ENCODE measurements around the gene PSMC3.

Gene PSMC3

DNA sequence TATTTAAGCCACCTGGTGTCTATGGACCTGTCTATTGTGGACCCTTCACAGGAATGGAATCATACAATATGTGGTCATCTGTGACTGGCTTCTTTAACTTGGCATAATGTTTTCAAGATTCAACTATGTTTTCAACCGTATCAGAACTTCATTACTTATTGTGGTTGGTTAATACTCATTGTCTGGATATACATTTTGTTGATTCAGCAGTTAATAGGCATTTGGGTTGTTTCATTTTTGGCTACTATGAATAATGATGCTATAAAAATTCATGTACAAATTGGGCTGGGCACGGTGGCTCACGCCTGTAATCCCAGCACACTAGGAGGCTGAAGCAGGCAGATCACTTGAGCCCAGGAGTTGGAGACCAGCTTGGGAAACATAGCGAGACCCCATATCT is 25.2 kb upstream of the PSMC3 start:
- 100% methylated on average over 1 of the region's 4 CpGs for WGBS (ENCODE audit: insufficient coverage)
- CTCF ChIA-PET = no interaction called here

DNA sequence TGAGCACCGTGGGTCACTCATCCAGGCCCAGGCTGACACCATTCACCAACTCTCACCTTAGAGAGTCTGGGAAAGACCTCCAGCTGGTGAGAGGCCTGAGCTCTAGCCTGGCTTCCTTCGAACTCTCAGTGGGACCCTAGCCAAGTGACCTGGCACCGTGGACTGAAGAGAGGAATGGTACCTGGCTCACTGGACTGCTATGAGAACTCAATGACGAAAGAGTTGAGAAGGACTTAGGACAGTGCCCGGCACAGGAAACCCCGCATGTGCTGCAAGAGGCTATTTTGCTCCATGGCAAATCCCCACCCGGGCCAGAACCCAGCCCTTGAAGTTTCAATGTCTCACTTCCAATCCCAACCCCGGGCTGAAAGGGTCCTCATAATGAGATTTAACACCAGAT is 23.3 kb upstream of the PSMC3 start:
- DNase-seq = no peak
- CTCF ChIA-PET = interaction anchor here (0.7 to 0.9 kb wide), 2 partner anchors 9 to 35 kb away, joined by 3 to 4 read pairs; no protein-coding TSS in a partner anchor
- Histone ChIP-seq H3K9me3 (ENCODE audit: control extremely low read depth in 1 of 5, control insufficient read depth in 4 of 5, insufficient read depth in 2 of 5, low read depth in 1 of 5, low read length in 4 of 5) (no peaks in the 10 kb centered on the region), H3K27me3 (replicated peaks in 2 of 5; ENCODE audit: control insufficient read depth in 4 of 5, insufficient read depth in 5 of 5, low read length in 4 of 5) (no peaks in the 10 kb centered on the region), H3K4me3 (ENCODE audit: control insufficient read depth in 1 of 7, extremely low read depth in 1 of 7, insufficient read depth in 4 of 7, low read depth in 2 of 7, low read length in 6 of 7) (no peak overlapping the region), H3K4me1 (ENCODE audit: control extremely low read depth in 1 of 4, control insufficient read depth in 4 of 4, insufficient read depth in 4 of 4, low read length in 3 of 4) (peaks cover 0 to 3% (median 0%) of the 10 kb centered on the region in 4 experiments), H3K36me3 (ENCODE audit: control insufficient read depth in 4 of 4, insufficient read depth in 4 of 4, low read length in 3 of 4) (no peaks in the 10 kb centered on the region), H3K27ac (ENCODE audit: insufficient read depth in 1 of 2, low read depth in 1 of 2, low read length in 2 of 2, poor library complexity in 1 of 2, severe bottlenecking in 2 of 2) (no peak overlapping the region)
- WGBS (ENCODE audit: insufficient coverage) = 98% methylated on average over 6 of the region's 8 CpGs
- POLR2A ChIA-PET = interaction anchor here (0.6 kb wide), 1 partner anchor 583 kb away, joined by 3 read pairs; no protein-coding TSS in a partner anchor

More for the DNA sequence above, 25.2 kb upstream of the PSMC3 start:
- Histone ChIP-seq H3K4me1 (ENCODE audit: control extremely low read depth in 1 of 4, control insufficient read depth in 4 of 4, insufficient read depth in 4 of 4, low read length in 3 of 4) (peaks cover 0 to 3% (median 0%) of the 10 kb centered on the region in 4 experiments), H3K27me3 (replicated peaks in 2 of 5; ENCODE audit: control insufficient read depth in 4 of 5, insufficient read depth in 5 of 5, low read length in 4 of 5) (no peaks in the 10 kb centered on the region), H3K27ac (ENCODE audit: insufficient read depth in 1 of 2, low read depth in 1 of 2, low read length in 2 of 2, poor library complexity in 1 of 2, severe bottlenecking in 2 of 2) (no peak overlapping the region), H3K36me3 (ENCODE audit: control insufficient read depth in 4 of 4, insufficient read depth in 4 of 4, low read length in 3 of 4) (no peaks in the 10 kb centered on the region), H3K4me3 (ENCODE audit: control insufficient read depth in 1 of 7, extremely low read depth in 1 of 7, insufficient read depth in 4 of 7, low read depth in 2 of 7, low read length in 6 of 7) (no peak overlapping the region), H3K9me3 (ENCODE audit: control extremely low read depth in 1 of 5, control insufficient read depth in 4 of 5, insufficient read depth in 2 of 5, low read depth in 1 of 5, low read length in 4 of 5) (no peaks in the 10 kb centered on the region)
- POLR2A ChIA-PET = interaction anchor here (0.6 kb wide), 1 partner anchor 41 kb away, joined by 3 read pairs; no protein-coding TSS in a partner anchor
- no peak for DNase-seq

DNA sequence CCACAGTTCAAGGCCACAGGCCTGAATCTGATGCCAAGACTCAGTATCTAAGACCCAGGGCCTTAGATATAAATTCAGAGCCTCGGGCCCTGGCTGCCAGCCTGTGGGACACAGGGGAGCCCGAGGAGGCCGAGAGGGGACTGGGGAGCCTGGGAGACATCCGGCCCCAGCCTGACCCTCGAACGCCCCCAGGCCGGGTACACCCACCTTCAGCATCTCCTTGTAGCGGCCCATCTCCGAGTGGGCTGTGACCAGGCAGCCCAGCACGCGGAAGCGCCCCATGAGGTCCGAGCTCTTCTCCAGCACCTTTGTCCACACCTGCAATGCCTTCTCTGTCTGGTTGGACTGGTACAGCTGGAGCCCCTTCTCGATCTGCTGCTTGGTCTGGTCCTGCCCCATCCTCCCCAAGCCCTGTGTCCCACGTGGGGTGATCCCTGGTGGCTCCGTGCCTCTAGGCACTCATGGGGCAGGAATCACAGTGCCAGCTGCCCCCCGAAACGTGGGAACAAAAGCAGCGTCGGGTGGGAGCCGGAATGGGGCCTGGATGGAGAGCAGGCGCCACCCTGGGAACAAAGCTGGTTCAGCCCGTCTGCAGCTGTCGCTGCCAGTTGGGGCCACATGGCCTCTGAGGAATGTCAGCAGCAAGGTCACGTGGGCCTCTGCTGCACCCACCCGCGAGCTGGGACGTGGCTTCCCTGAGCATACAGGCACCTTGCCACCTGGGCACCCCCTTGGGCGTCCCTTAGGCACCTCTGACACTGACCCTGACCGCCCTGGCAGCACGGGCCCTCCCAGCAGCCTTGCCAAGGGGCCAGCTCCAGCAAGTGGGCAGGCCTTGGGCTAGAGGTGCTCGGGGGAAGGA is 22.6 kb upstream of the PSMC3 start, which contains the start of gene RAPSN:
Gene RAPSN (minus strand): TSS at position 571 of the 862 bp plus-strand sequence. CDS start 172 bp downstream, at position 399.
- Histone ChIP-seq H3K27ac (ENCODE audit: insufficient read depth in 1 of 2, low read depth in 1 of 2, low read length in 2 of 2, poor library complexity in 1 of 2, severe bottlenecking in 2 of 2) (no peak within 1 kb of the TSS), H3K9me3 (ENCODE audit: control extremely low read depth in 1 of 5, control insufficient read depth in 4 of 5, insufficient read depth in 2 of 5, low read depth in 1 of 5, low read length in 4 of 5) (no peaks in the 10 kb centered on the region), H3K4me1 (ENCODE audit: control extremely low read depth in 1 of 4, control insufficient read depth in 4 of 4, insufficient read depth in 4 of 4, low read length in 3 of 4) (no peaks in the 10 kb centered on the region), H3K27me3 (replicated peaks in 2 of 5; ENCODE audit: control insufficient read depth in 4 of 5, insufficient read depth in 5 of 5, low read length in 4 of 5) (no peaks in the 10 kb centered on the region), H3K36me3 (ENCODE audit: control insufficient read depth in 4 of 4, insufficient read depth in 4 of 4, low read length in 3 of 4) (no peaks in the 10 kb centered on the region), H3K4me3 (ENCODE audit: control insufficient read depth in 1 of 7, extremely low read depth in 1 of 7, insufficient read depth in 4 of 7, low read depth in 2 of 7, low read length in 6 of 7) (no peak within 1 kb of the TSS)
- ChIA-PET CTCF (interaction anchor here (0.6 to 2.1 kb wide), 5 partner anchors 8 to 176 kb away, joined by 3 to 7 read pairs (median 3); no protein-coding TSS in a partner anchor), POLR2A (interaction anchor here (0.6 kb wide), 1 partner anchor 583 kb away, joined by 3 read pairs; no protein-coding TSS in a partner anchor)
- no peak for DNase-seq
- WGBS (ENCODE audit: insufficient coverage) = 97% methylated on average over 31 of the region's 32 CpGs

DNA sequence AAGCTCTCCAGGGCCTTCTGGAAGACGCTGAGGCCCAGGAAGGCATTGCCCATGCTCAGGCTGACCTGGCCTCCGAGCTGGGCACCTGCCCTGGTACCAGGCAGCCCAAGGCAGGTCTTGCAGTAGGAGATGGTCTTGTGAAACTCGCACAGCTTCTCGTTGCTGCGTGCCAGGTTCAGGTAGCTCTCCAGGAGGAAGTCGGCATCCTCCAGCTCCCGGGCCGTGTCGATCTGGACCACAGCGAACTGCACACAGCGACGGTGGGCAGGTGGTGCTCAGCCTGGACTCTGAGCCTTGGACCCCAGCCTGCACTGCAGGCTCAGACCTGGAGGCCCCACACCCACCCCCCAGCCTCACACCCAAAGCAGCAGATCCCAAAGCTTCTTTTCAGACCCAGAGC is 21.7 kb upstream of the PSMC3 start:
- Histone ChIP-seq H3K36me3 (ENCODE audit: control insufficient read depth in 4 of 4, insufficient read depth in 4 of 4, low read length in 3 of 4) (no peaks in the 10 kb centered on the region), H3K27ac (ENCODE audit: insufficient read depth in 1 of 2, low read depth in 1 of 2, low read length in 2 of 2, poor library complexity in 1 of 2, severe bottlenecking in 2 of 2) (no peak overlapping the region), H3K4me1 (ENCODE audit: control extremely low read depth in 1 of 4, control insufficient read depth in 4 of 4, insufficient read depth in 4 of 4, low read length in 3 of 4) (no peaks in the 10 kb centered on the region), H3K9me3 (ENCODE audit: control extremely low read depth in 1 of 5, control insufficient read depth in 4 of 5, insufficient read depth in 2 of 5, low read depth in 1 of 5, low read length in 4 of 5) (no peaks in the 10 kb centered on the region), H3K27me3 (replicated peaks in 2 of 5; ENCODE audit: control insufficient read depth in 4 of 5, insufficient read depth in 5 of 5, low read length in 4 of 5) (no peaks in the 10 kb centered on the region), H3K4me3 (ENCODE audit: control insufficient read depth in 1 of 7, extremely low read depth in 1 of 7, insufficient read depth in 4 of 7, low read depth in 2 of 7, low read length in 6 of 7) (no peak overlapping the region)
- POLR2A ChIA-PET = no interaction called here
- DNase-seq = no peak
- CTCF ChIA-PET = interaction anchor here (0.5 to 2.1 kb wide), 5 partner anchors 13 to 35 kb away, joined by 3 to 7 read pairs (median 3); no protein-coding TSS in a partner anchor
- 93% methylated on average over 12 of the region's 12 CpGs for WGBS (ENCODE audit: insufficient coverage)

DNA sequence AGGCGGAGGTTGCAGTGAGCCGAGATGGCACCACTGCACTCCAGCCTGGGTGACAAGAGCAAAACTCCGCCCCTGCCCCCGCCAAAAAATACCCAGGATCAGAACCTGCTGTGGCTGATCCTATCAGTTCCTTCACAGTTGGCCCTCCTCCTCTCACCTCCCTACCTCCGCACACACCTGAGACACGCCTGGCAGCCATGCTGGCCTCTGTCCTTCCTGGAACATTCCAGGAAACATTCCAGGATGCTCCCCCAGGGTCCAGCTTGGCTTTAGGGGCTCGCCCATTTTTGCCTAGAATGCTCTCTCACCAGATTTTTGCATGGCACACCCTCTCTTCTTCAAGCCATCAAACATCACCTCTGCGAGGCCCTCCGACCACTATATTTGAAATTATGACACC is 20.6 kb upstream of the PSMC3 start:
- Histone ChIP-seq H3K27me3 (replicated peaks in 2 of 5; ENCODE audit: control insufficient read depth in 4 of 5, insufficient read depth in 5 of 5, low read length in 4 of 5) (no peaks in the 10 kb centered on the region), H3K27ac (ENCODE audit: insufficient read depth in 1 of 2, low read depth in 1 of 2, low read length in 2 of 2, poor library complexity in 1 of 2, severe bottlenecking in 2 of 2) (no peak overlapping the region), H3K4me3 (ENCODE audit: control insufficient read depth in 1 of 7, extremely low read depth in 1 of 7, insufficient read depth in 4 of 7, low read depth in 2 of 7, low read length in 6 of 7) (no peak overlapping the region), H3K4me1 (ENCODE audit: control extremely low read depth in 1 of 4, control insufficient read depth in 4 of 4, insufficient read depth in 4 of 4, low read length in 3 of 4) (no peaks in the 10 kb centered on the region), H3K36me3 (ENCODE audit: control insufficient read depth in 4 of 4, insufficient read depth in 4 of 4, low read length in 3 of 4) (no peaks in the 10 kb centered on the region), H3K9me3 (ENCODE audit: control extremely low read depth in 1 of 5, control insufficient read depth in 4 of 5, insufficient read depth in 2 of 5, low read depth in 1 of 5, low read length in 4 of 5) (no peaks in the 10 kb centered on the region)
- DNase-seq = no peak
- ChIA-PET CTCF (interaction anchor here (1.0 to 2.1 kb wide), 3 partner anchors 18 to 187 kb away, joined by 3 to 7 read pairs (median 3); no protein-coding TSS in a partner anchor), POLR2A (no interaction called here)
- WGBS (ENCODE audit: insufficient coverage) = 97% methylated on average over 7 of the region's 9 CpGs

DNA sequence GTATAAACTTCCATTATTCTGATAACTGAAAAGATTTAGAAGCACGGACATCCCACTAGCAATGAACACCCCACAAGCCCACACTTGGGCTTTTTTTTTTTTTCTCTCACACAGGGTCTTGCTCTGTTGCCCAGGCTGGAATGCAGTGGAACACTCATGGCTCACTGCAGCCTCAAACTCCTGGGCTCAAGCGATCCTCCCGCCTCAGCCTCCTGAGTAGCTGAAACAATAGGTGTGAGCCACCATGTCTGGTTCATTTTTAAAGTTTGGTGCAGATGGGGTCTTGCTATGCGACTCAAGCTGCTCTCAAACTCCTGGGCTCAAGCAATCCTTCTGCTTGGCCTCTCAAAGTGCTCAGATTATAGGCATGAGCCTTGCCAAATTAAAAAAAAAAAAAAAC is 19.6 kb upstream of the PSMC3 start:
- CTCF ChIA-PET = interaction anchor here (0.7 kb wide), 1 partner anchor 26 kb away, joined by 3 read pairs; no protein-coding TSS in a partner anchor
- Histone ChIP-seq H3K27me3 (replicated peaks in 2 of 5; ENCODE audit: control insufficient read depth in 4 of 5, insufficient read depth in 5 of 5, low read length in 4 of 5) (no peaks in the 10 kb centered on the region), H3K9me3 (ENCODE audit: control extremely low read depth in 1 of 5, control insufficient read depth in 4 of 5, insufficient read depth in 2 of 5, low read depth in 1 of 5, low read length in 4 of 5) (no peaks in the 10 kb centered on the region), H3K36me3 (ENCODE audit: control insufficient read depth in 4 of 4, insufficient read depth in 4 of 4, low read length in 3 of 4) (no peaks in the 10 kb centered on the region), H3K4me1 (ENCODE audit: control extremely low read depth in 1 of 4, control insufficient read depth in 4 of 4, insufficient read depth in 4 of 4, low read length in 3 of 4) (no peaks in the 10 kb centered on the region), H3K4me3 (ENCODE audit: control insufficient read depth in 1 of 7, extremely low read depth in 1 of 7, insufficient read depth in 4 of 7, low read depth in 2 of 7, low read length in 6 of 7) (no peak overlapping the region), H3K27ac (ENCODE audit: insufficient read depth in 1 of 2, low read depth in 1 of 2, low read length in 2 of 2, poor library complexity in 1 of 2, severe bottlenecking in 2 of 2) (no peak overlapping the region)
- DNase-seq = no peak
- WGBS (ENCODE audit: insufficient coverage) = 95% methylated on average over 4 of the region's 4 CpGs
- POLR2A ChIA-PET = interaction anchor here (0.7 kb wide), 1 partner anchor 344 kb away, joined by 3 read pairs; no protein-coding TSS in a partner anchor

DNA sequence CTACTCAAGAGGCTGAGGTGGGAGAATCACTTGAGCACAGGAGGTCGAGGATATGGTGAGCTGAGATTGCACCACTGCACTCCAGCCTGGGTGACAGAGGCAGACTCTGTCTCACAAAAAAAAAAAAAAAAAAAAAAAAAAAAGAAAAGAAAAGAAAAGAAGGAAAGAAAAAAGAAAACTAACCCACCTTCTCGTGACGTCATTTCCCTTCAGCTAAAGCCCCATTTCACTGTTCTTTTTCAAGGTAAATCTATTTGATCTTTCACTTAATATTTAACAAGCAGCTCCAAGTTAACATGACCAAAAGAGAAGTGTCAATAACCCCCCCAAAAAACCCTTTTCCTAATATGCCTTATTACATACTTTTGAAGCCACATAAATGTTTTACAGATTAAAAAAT is 17.6 kb upstream of the PSMC3 start:
- Histone ChIP-seq H3K27ac (ENCODE audit: insufficient read depth in 1 of 2, low read depth in 1 of 2, low read length in 2 of 2, poor library complexity in 1 of 2, severe bottlenecking in 2 of 2) (no peak overlapping the region), H3K4me3 (ENCODE audit: control insufficient read depth in 1 of 7, extremely low read depth in 1 of 7, insufficient read depth in 4 of 7, low read depth in 2 of 7, low read length in 6 of 7) (no peak overlapping the region), H3K36me3 (ENCODE audit: control insufficient read depth in 4 of 4, insufficient read depth in 4 of 4, low read length in 3 of 4) (no peaks in the 10 kb centered on the region), H3K27me3 (replicated peaks in 2 of 5; ENCODE audit: control insufficient read depth in 4 of 5, insufficient read depth in 5 of 5, low read length in 4 of 5) (no peaks in the 10 kb centered on the region), H3K9me3 (ENCODE audit: control extremely low read depth in 1 of 5, control insufficient read depth in 4 of 5, insufficient read depth in 2 of 5, low read depth in 1 of 5, low read length in 4 of 5) (no peaks in the 10 kb centered on the region), H3K4me1 (ENCODE audit: control extremely low read depth in 1 of 4, control insufficient read depth in 4 of 4, insufficient read depth in 4 of 4, low read length in 3 of 4) (no peaks in the 10 kb centered on the region)
- ChIA-PET CTCF (no interaction called here), POLR2A (no interaction called here)
- no peak for DNase-seq
- no CpG with 5 or more reads among the region's 3 CpGs for WGBS (ENCODE audit: insufficient coverage)
